DMS153 treated with DMSO at 0.1 percent for 48 hours (cell line): ENCODE data around the gene PFKFB3.
"Not testable (repeated sequence)": the region's sequence is repeated elsewhere in the genome, so short reads cannot be mapped to it uniquely, and the experiment has no call there.

Experiments
- DNase-seq: peaks from one replicate; lab custom pipeline; 2025; ENCODE audit not compliant: unreplicated experiment; lab: John Stamatoyannopoulos, UW

The PFKFB3 gene

GRCh38 chr10:6202684-6203330, at the start of gene PFKFB3:
Gene PFKFB3 (plus strand): TSS chr10:6202932. CDS start chr10:6203261, 329 bp downstream.
- no peak for DNase-seq

- DNase-seq: no peak
Measured at GRCh38 chr10:6153845-6154244, 48.9 kb upstream of the PFKFB3 start.

DNA sequence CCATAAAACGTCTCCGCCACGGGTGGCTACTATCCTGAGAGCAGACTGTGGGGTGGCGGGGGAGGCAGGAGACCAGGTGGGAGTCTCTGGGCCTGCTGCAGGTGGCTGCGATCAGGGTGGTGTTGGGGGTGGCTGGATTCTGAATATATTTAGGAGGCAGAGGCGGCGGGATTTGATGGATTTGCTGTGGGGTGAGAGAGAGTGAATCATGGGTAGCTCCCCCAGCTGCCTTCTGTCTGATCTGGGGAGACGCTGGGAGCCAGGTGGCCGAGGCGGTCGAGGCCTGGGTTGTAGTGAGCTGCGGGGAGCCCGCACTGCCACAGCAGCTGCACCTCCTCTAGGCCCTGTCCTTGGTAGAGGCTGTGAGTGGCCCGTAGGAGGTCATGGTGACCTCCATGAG, 48.2 kb upstream of the PFKFB3 start:
- DNase-seq: no peak

- no peak for DNase-seq
Measured at GRCh38 chr10:6158276-6158675, 44.5 kb upstream of the PFKFB3 start.

- no peak for DNase-seq
Measured at GRCh38 chr10:6161921-6162320, 40.8 kb upstream of the PFKFB3 start.

- no peak for DNase-seq
Measured at GRCh38 chr10:6162589-6163356, 40.0 kb upstream of the PFKFB3 start.

- DNase-seq: peak; percentile 14
Measured at GRCh38 chr10:6163364-6164270, 39.1 kb upstream of the PFKFB3 start.

DNA sequence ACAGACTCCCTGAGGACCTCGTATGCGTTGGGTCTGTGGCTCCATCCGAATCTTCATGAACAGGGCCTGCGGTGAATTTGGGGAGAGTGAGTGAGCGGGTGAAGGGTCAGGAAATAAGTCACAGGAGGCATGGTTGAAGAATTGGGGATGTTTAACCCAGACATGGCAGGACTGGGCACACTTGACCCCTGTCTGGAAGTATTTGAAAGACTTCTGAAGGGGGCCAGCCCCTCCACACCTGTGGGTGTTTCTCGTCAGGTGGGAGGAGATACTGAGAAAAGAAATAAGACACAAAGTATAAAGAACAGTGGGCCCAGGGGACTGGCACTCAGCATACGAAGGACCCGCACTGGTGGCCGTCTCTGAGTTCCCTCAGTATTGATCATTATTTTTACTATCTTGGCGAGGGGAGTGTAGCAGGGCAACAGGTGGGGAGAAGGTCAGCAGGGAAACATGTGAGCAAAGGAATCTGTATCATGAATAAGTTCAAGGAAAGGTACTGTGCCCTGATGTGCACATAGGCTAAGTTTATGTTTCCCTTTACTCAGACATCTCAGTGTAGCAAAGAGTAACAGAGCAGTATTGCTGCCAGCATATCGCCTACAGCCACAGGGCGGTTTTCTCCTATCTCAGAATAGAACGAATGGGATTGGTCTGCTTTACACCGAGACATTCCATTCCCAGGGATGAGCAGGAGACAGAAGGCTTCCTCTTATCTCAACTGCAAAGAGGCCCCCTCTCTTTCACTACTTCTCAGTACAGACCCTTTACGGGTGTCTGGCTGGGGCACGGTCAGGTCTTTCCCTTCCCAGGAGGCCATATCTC, 38.2 kb upstream of the PFKFB3 start:
- DNase-seq: no peak

DNA sequence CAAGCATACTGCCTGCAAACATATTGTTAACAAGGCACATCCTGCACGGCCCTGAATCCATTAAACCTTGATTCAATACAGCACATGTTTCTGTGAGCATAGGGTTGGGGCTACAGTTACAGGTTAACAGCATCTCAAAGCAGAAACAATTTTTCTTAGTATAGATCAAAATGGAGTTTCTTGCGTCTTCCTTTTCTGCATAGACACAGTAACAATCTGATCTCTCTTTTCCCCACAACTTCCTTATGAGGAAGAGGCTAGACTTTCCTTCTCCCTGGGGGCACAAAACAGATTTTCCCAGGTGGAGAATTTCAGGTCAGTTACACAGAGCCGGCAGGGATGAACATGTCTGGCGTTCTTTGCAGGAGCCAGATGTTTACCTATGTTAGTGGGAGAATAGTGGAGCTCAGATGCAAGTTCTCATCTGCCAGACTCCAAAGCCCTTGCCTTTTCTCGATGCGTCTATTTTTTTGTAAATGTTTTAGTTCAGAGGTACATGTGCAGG, 37.5 kb upstream of the PFKFB3 start:
- no peak for DNase-seq

- DNase-seq: not testable (repeated sequence)
Measured at GRCh38 chr10:6165933-6166332, 36.8 kb upstream of the PFKFB3 start.

DNA sequence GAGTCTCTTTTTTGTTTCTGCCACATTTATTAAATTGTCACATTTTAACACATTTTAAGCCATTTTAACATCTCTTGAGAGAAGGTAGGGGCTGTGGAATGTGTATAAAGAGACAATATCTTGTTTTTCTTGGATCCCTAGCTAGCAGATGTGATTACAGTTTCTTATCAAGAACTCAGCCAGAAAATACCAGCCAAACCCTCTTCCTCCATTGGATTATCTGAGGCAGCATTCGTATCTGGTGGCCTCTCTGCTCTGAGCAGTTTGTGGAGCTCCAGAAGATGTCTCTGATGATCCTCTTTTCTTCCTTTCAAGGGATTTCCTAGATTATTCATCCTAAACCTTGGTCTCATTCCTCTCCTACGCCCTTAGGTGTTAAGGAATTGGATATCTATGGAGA, 35.3 kb upstream of the PFKFB3 start:
- DNase-seq: no peak

DNA sequence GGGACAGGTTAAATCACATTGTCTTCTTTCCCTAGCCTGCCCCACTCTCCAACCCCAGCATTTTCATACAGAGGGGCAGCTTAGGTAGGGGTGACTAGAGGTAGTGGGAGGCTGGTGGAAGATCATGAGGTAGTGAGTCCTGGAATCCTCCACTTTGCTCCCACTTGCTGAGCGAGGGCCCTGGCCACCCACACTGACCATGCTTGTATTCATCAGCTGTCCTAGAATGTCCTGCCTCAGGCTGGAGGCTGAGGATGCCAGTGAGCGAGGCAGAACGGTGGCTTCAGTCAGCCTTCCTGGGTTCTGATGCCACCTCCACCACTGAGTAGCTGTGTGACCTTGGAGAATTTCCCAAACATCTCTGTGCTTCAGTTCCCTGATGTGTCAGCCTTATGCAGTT, 34.6 kb upstream of the PFKFB3 start:
- DNase-seq: no peak

GRCh38 chr10:6170638-6171037, 32.1 kb upstream of the PFKFB3 start:
- DNase-seq: no peak

DNA sequence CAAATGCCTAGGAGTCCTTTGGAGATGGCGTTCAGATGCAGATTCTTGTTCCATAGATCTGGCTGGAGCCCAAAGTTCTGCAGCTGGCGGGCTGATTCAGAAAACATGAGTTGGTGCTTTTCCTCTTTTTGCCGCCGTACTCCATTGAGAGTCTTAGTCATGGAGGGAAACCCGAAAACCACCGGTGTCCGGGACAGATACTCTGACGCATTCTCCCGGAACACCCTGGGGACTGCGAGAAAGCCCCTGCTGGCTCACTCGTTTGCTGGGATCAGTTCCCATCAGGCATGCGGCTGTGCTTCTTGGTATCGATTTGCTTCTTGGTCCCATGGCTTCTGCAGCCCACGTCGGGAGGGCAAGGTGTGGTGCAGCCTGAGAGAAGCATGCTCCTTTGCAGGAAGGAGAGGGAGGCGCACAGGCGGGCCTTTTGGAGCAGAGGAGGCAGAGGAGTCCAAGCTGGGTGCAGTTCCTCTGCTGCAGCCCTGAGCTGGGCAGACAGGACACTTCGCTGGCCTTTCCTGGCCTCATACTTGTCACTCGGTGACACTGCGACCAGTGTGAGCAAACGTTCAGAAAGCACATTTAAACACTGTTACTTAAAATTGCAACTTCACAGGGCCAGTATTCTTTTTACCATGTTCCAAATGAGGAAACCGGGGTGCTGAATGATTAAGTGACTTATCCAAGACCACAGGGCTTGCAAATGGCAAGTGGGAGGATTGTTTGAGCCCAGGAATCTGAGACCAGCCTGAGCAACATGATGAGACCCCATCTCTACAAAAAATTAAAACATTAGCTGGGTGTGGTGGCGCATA, 30.6 kb upstream of the PFKFB3 start:
- no peak for DNase-seq

DNA sequence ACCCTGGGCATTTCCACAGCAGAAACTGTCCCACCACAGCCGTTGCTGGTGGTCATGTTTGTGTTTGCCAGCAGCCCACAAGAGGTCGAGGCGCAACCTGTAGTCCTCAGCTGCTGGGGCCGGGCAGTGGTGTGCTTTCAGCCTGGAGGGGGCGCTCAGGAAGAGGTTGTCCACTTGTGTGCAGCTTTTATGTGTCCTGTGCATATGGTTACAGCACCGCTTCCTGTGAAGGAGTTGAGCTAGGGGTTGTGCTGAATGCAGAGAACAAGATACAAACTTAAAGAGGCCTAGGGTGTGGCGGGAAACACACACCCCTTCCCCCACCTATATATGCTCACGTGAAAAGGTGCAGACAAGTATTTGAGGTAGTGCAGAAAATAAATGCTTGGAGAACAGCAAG, 29.5 kb upstream of the PFKFB3 start:
- no peak for DNase-seq

- DNase-seq: no peak
Measured at GRCh38 chr10:6174201-6174874, 28.4 kb upstream of the PFKFB3 start.

DNA sequence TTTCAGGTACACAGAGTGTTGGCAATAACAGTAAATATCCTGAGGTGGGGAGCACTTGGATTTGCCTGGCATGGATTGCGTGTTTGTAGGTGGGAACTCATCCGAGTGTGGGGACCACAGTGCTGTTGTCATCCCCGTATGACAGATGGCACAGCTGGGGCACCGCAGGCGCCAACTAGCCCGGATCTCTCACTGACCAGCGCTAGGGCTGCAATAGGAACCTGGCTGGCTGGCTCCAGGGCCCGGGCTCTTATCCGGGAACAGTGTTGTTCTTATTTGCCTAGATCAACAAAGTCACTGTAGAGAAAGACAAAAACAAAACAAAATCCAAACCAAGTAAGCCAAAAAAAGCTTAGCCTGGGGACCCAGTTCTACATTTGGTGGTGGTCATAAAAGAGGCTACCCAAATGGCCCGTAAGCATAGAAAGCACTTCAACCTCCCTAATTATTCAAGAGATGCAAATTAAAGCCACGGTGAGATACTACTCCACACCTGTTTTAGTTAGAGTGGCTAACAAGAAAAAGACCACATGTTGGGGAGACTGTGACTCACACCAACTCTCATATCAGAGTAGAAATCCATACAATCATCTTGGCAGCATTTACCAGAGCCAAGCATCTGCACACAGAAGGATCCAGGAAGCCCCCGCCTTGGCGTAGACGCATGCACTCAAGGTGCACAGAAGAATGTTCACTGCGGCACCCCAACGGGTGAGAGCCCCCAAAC, 27.2 kb upstream of the PFKFB3 start:
- no peak for DNase-seq

DNA sequence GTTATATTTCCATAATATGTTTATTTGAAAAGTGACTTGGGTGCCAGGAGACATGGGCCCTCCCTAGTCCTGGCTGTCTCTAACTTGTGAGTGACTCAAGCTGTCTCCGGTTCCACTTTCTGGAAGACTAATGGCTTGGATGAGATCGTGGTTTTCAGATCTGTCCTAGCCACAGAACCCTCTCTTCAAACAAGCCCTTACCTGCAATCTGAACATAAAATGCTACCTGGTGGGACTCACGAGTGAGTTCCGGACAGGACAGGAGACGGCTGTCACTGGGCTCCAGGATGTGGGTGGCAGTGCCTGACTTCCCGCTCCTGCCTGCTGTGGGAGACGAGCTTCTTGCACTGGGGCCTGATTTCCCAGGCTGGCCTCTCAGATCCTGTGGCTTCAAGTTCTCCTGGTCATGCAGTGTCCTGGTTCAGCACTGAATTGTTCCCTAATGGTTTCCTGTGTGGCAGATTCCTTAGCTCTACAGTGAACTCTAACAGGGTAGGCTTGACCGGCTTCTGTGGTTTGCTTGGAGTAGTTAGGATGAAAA, 26.0 kb upstream of the PFKFB3 start:
- DNase-seq: no peak
